OCI-M2 (cell line): ENCODE data around the gene HAGH.

Source experiments
- DNase-seq: peaks from one replicate; lab custom pipeline; 2025; ENCODE audit not compliant: unreplicated experiment; lab: John Stamatoyannopoulos, UW

Gene HAGH

GRCh38 chr16:1775006-1775845, 51.4 kb downstream of the HAGH start:
- DNase-seq, result no peak

- no peak for DNase-seq
These were observed 52.2 kb downstream of the HAGH start for GRCh38 chr16:1774448-1774780.

- DNase-seq, result no peak
These were observed 52.8 kb downstream of the HAGH start for GRCh38 chr16:1773703-1774447.

GRCh38 chr16:1772908-1773702, 53.5 kb downstream of the HAGH start, which contains the start of gene MRPS34:
Gene MRPS34 (minus strand): TSS chr16:1773134. CDS start chr16:1773119, 15 bp downstream.
- no peak for DNase-seq

GRCh38 chr16:1772362-1772907, 54.2 kb downstream of the HAGH start, which contains the start of gene EME2:
Gene EME2 (plus strand): TSS chr16:1772810. CDS start chr16:1773228, 418 bp downstream.
- no peak for DNase-seq

- DNase-seq, result no peak
These were observed 54.7 kb downstream of the HAGH start for GRCh38 chr16:1771864-1772361.

GRCh38 chr16:1771188-1771863, 55.3 kb downstream of the HAGH start, which contains the start of gene NME3:
Gene NME3 (minus strand): TSS chr16:1771543. CDS start chr16:1771534, 9 bp downstream.
- DNase-seq, result no peak

- no peak for DNase-seq
These were observed 56.1 kb downstream of the HAGH start for GRCh38 chr16:1770328-1771187.

GRCh38 chr16:1769402-1770300, 57.0 kb downstream of the HAGH start:
- no peak for DNase-seq

GRCh38 chr16:1768767-1769401, 57.7 kb downstream of the HAGH start:
- no peak for DNase-seq

- no peak for DNase-seq
These were observed 58.4 kb downstream of the HAGH start for GRCh38 chr16:1768061-1768766.

GRCh38 chr16:1767116-1767994, 59.3 kb downstream of the HAGH start:
- no peak for DNase-seq

- DNase-seq, result no peak
These were observed 59.9 kb downstream of the HAGH start for GRCh38 chr16:1766701-1767100.

GRCh38 chr16:1766231-1766630, 60.4 kb downstream of the HAGH start:
- DNase-seq, result no peak

GRCh38 chr16:1765826-1766225, 60.8 kb downstream of the HAGH start:
- no peak for DNase-seq

GRCh38 chr16:1764971-1765370, 61.7 kb downstream of the HAGH start:
- DNase-seq, result no peak
